NCI-H345 (cell line): Measurements from ENCODE around the gene TNKS2.
"Not testable (repeated sequence)": the region's sequence is repeated elsewhere in the genome, so short reads cannot be mapped to it uniquely, and the experiment has no call there.

Experiments
- DNase-seq: peaks from one replicate; lab custom pipeline; 2025; lab: John Stamatoyannopoulos, UW

Gene TNKS2

GRCh38 chr10:91796331-91797047 lies 1.7 kb upstream of the TNKS2 start:
- no peak for DNase-seq

DNA sequence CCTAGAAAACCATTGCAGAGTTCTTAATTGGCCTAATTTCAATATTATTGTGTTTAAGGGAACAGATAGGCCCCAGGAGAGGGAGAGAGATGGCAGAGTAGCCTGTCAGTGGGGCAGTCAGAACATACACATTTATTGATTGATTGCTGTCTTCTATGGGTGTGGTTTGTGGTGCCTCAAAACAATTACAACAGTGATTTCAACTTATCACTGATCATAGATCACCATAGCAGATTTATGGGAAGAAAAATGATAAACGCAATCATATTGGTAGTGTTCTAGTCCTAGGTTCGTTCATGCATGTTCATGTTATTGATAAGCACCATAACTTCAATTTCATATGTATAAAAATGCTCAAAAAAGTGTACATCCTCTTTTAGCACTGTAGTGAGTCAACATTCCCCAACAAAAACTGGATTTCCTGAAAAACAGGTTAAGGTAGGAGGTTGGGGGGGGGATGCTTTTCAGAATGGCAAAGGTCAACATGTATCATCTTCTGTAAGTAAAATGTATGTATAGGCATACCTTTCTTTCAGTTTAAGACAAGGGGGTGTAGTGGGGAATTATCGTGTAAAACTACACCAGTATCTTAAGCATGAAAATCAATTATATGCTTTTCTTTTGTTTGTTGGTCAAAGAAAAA lies 1.1 kb upstream of the TNKS2 start:
- no peak for DNase-seq

DNA sequence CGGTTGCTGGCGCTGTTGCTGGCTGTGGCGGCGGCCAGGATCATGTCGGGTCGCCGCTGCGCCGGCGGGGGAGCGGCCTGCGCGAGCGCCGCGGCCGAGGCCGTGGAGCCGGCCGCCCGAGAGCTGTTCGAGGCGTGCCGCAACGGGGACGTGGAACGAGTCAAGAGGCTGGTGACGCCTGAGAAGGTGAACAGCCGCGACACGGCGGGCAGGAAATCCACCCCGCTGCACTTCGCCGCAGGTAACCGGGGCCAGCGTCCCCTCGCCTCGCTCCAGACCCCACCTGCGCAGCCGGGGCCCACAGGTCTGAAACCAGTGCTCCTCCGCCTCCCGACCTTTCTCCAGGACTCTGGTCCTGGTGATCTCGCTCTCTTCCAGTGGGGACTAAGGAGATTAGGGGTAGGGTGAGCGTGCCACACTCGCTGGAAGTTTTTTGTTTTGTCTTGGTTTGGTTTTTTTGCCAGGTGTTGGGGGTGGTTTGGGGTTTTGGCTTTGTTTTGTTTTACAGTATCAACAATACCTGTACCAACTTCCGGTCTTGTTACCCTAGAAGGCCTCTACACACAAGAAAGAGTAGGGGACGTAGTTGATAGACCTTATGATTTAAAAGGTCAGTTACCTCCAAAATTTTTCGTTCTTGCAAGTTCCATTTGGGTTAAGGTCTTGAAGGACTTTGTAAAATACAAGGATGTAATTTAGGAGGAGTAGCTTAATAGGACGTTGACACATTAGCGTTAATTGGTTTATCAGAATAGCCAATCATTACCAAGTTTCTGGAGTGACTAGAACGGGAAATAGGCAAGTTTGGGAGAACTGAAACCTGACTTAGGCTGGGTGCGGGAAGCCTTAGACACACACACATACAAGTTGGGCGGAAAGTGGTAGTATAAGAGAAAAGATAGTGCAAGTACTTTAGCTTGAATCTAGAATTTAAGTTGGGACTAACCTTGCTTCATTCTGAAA lies 704 bp downstream of the TNKS2 start:
- DNase-seq = peak; percentile 8

DNA sequence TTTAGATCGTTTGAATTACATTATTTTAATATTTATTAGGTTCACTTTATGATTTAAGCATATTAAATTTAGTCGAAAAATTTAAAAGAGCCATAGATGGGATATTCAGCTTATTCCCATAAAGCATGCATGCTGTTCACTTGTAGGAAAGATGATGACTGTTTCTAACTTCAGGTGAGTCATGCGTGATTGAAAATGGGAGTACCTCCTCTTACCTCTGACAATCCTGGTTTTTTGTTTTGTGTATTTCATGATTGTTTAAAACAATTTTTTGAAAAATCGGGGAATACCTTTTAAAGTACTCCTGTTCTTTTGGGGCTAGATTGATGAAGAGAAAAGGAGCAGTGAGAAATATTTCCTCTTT lies 1.4 kb downstream of the TNKS2 start:
- DNase-seq = no peak

DNA sequence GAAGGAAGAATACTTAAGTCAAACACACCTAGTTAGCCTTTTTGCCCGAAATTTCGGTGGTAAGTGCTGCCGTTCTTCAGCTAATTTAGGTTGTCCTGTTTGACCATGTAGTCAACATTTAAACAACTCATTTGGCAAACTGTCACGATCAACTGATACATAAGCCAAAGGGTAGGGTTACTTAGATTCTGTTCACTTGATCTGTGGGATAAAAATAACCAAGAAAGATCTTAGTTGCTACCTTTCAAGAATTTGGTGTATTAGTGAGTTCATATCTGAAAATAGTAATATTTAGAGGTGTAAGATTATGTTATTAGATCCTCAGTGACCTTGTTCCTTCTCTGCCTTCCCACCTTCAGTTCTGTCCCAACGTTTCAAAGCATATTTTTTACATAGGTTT lies 2.0 kb downstream of the TNKS2 start:
- no peak for DNase-seq

GRCh38 chr10:91800756-91801155 lies 2.5 kb downstream of the TNKS2 start:
- no peak for DNase-seq

- no peak for DNase-seq
Observed at GRCh38 chr10:91803386-91804125, 5.3 kb downstream of the TNKS2 start.

DNA sequence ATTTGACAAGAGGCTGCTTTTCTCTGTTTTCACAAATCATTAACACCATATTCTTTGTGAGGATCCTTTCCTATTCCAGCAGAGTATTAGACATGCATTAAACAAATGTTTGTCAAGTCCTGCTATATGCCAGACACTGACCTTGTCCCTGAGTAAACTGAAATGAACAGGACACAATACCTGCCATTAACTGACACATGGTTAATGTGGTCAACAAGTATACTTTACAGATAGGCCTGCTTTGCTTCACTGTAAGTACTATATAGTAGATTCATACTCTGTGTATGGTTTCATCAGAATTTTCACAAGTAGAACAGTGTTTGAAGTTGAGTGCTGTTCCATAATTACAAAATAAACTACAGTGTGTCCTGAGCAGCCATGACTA lies 5.9 kb downstream of the TNKS2 start:
- no peak for DNase-seq

GRCh38 chr10:91805110-91805838 lies 7.0 kb downstream of the TNKS2 start:
- DNase-seq = no peak

DNA sequence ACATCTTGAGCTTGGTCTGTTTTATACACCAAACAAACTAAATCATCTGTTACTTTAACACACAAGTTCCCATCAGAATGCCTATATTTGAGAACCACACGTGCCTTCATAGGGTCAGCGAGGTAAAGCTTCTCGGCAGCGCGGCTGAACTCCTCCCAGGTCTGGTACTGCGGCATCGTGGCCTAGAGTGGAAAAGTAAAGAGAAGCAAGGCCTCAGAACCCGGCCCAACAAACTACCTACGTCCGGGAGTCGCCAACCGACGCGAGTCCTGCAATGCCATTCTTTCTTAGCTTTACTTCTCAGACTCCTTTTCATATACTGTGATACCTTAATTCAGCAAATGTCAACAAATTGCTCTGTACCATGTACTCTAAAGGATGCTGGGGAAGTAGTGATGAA lies 9.0 kb downstream of the TNKS2 start:
- not testable (repeated sequence) for DNase-seq

DNA sequence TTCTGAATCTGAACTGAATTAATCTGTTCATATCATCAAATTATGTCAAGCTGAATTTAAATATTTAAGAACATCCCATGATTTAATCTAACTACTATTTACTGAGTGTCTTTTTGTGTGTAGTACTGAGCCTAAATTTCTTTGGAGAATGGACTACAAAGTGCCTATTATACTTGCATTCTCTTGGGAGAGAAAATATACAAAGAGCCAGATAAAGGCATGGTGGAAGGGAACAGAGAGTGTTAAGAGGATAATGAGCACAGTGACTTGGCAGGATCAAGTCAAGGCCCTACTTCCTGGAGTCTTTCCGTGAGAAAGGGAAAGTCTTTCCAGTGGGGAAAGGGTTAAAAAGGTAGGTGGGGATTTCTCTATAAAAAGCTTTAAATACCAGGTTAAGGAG lies 15.0 kb downstream of the TNKS2 start:
- no peak for DNase-seq

GRCh38 chr10:91816981-91817380 lies 18.8 kb downstream of the TNKS2 start:
- DNase-seq = no peak

DNA sequence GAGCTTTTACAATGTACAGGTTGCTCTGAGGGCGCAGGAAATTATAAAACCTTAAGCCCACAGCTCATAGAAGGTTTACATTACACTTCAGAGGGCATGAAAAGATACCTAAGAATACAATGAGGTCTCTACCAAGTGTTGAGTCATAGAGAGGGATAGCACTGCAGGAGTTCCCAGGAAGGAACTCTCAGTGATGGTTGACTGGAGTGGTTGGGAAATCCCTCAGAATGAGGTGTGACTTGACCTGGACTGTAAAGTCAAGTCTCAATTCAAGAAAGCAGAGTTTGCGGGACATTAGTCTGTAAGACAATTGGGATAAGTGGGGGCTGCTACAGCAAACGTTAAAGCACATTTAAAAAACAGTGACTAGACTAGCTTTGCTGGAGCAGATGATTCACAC lies 21.9 kb downstream of the TNKS2 start:
- DNase-seq = no peak

DNA sequence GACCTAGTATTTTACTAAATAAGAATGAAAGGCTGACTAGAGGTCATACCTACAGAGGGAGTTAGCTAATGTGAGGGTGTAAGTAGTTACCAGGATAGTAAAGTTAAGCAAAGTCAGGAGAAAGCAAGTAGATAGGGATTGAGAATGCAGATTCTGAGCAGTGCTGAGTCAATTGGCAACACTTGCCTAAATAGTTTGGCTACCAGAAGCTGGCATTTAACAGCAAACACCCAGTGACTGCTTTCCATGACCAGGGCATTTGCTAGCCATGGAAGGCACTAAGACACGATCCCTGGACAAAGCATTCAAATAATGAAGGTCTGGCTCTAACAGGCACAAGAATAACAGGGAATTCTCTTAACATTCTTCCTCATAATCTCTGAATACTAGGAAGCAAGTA lies 25.9 kb downstream of the TNKS2 start:
- DNase-seq = no peak

- no peak for DNase-seq
Observed at GRCh38 chr10:91829268-91829667, 31.0 kb downstream of the TNKS2 start.

- DNase-seq = no peak
Observed at GRCh38 chr10:91838199-91838598, 40.0 kb downstream of the TNKS2 start.

GRCh38 chr10:91843083-91843482 lies 44.9 kb downstream of the TNKS2 start:
- DNase-seq = no peak

GRCh38 chr10:91856637-91857036 lies 58.4 kb downstream of the TNKS2 start:
- no peak for DNase-seq

DNA sequence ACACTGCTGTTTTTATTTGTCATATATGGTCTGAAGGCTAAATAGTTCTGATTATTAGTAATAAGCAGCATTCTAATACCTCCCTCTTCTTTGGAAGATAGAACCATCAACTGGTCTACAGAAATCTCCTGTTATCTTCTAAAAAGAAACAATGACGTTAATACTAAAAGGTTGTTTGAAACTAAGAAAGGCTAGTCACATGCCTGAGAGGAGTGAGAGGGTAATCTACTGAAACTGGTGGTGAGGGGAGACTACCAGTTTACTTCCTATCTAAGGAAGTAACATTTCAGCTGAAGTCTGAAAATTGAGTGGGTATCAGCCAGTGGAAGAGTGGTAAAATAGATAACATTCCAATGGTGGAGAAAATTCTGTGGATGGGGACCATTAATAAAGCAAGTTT lies 62.7 kb downstream of the TNKS2 start:
- no peak for DNase-seq

GRCh38 chr10:91864099-91864498 lies 65.9 kb downstream of the TNKS2 start:
- no peak for DNase-seq

DNA sequence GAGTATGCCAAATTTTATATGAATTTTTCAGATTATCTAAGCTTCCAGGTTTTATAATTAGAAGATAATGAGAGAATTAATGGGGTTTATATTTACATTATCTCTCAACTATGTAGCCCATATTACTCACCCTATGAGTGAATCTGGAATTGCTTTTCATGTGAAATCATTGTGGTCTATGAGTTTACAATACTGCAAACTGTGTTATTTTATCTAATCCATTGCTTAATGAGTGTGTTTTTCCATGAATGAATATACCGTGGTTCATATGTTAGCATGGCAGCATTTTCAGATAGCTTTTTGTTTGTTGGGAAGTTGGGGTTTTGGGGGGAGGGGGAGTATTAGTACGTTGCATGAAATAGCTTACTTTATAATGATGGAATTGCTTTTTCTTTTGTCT lies 66.5 kb downstream of the TNKS2 start:
- DNase-seq = no peak
